ENCODE results near the gene BCO1.

BCO1 gene

DNA sequence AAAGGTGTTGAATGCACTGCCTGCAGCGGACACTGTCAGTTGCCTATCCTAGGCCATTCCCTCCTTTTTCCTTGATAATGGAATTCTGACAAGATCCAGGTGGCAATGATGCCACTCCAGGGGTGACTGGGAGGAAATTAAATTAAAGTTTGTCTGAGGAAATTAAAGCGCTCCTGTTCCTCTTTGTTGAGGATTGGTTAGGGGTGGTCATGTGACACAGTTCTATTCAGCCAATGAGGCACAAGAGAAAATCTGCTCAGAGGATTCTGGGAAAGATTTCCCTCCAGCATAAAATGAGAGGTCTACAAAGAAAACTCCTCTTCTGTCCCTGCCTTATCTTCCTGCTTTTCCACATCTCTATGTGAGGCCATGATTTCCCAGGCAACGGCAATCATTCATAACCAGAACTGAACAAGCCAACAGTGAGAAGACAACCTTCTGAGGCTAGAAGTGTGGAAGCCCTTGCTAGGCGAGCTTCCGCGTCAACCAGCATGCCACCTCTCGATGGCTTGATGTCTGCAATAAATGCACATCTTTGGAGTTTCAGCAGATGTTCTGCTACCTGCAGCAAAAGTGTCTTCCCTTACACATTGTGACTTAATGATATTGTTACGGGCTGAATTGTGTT lies 5.6 kb upstream of the BCO1 start:
- DNase-seq: no peak

DNA sequence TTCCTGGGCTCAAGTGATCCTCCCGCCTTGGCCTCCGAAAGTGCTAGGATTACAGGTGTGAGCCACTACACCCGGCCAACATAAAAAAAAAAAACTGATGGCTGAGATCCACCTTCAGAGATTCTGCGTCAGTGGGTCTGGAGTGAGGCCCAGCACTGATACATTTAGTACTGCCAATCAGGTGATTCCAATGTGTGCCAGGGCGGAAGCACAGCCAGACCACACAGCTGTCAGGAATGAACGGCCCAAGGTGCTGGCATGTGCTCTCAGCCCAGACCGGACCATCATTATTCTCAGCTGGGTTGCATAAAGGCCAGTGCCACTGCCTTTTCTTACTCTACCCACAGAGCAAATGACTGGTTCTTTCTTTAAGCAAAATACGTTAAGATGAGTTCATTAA lies 1.2 kb upstream of the BCO1 start:
- no peak for DNase-seq

DNA sequence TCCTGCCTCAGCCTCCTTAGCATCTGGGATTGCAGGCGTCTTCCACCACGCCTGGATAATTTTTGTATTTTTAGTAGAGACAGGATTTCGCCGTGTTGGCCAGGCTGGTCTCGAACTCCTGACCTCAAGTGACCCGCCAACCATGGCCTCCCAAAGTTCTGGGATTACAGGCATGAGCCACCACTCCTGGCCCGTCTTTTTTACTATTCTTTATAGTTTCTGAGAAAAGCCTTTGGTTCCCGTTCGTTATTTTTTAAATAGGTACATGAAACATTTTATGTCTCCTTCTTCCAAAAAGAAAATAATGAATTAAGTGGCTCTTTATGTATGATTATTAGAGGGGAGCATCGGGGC lies 570 bp upstream of the BCO1 start:
- no peak for DNase-seq

DNA sequence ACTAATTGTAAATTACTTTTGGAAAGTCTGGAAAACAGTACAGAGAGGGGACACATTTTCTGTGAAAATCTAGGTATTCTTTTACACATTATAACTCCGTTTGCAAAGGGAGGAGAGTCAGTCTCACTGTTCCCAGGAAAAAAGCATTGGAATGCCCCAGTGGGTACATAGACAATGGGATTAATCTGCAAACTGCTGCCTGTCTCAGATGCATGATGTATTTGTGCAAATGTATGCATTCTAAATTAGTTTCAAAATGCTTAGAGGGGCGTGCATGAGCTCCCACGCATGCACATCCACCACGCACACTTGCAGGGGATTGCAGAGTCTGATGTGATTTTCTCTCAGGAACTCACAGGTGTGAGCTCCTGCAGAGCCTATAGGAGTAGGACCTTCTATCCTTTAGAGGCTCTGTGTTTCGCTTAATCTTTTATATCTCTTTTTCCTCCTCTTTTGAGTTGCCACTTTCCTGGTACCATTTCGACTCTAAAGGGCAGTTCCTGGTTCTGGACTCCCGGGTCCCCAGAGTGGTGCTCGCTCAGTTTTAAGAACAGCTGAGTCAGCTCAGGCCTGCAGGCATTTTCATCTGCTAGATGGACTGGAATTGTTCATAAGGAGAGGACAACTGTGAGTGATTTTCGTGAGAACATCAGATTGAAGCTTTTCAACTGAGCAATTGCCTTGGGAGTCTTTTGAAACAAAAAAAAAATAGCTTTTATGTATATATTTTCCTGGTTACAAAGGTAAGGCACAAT lies 1.1 kb downstream of the BCO1 start:
- DNase-seq: no peak

DNA sequence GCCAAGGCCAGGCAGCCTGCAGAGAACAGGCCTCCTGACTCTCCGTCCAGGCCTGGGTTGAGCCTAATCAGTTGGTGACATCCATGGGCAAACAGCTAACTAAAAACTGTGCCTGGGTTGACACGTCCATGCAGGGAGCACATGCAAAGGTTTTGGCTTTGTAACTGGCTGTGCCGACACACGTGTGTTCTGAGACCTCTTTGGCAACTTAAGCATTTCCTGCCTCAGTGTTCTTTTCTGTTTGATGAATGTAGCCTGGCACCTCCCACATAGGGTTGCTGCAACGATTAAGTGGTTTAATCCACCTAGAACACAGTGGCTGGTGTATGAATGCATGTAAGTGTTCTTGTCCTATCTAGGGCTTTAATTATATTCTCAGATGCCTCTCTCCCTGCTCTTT lies 3.2 kb downstream of the BCO1 start:
- DNase-seq: no peak

DNA sequence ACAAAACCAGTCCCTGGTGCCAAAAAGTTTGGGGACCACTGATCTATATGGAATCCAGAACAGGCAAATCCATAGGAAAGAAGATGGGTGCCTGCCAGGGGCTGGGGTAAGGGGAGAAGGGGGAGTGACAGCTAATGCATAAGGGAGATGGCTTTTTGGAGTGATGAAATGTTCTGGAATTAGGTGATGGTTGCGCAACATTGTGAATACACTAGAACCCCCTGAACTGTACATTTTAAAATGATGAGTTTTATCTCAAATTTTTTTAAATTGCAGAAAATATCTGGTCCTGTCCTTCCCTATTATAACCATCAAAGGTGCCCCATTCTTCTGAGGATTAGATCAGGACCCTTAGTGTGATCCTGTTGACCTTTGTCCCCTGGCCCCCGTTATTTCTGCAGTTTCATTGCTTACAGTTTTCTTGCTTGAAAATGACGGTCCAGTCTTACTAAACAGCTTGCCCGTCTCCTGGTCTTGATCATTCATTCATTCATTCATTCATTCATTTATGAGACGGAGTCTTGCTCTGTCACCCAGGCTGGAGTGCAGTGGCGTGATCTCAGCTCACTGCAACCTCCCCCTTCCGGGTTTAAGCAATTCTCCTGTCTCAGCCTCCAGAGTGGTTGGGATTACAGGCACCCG lies 4.6 kb downstream of the BCO1 start:
- DNase-seq: no peak

DNA sequence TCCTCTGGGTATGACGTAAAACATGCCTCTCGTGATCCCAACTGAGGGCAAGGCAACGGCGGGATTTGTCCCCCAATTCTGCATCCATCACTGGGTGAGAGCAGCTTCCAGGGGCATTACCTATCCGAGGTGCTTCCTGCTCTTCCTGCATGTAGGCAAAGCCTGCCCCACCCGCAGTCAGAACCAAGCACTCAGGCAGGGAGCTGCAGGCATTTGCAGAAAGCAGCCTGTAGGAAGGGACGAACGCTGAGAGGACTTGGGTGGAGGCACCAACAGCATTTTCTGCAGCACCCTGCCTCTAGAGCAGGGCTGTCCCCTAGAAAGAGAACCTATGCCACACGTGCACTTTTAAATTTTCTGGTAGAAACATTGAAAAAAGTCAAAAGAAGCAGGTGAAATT lies 5.5 kb downstream of the BCO1 start:
- no peak for DNase-seq

DNA sequence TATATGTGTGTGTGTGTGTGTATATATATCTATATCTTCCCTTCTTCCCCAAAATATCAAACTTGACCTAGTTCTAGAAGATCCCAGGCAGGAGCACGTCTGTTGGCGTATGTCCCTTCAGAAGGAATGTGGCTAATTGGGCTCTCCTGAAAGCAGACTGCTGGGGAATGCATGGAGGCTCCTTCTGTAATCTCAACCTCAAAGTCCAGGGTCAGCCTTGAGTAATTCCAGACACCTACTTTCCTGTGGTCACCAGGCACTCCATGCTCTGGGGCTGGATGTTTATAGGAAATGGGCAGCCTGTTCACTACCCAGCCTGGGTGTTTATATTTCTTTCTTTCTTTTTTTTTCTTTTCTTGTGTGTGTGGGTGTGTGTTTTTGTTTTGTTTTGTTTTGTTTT lies 13.4 kb downstream of the BCO1 start:
- DNase-seq: no peak

DNA sequence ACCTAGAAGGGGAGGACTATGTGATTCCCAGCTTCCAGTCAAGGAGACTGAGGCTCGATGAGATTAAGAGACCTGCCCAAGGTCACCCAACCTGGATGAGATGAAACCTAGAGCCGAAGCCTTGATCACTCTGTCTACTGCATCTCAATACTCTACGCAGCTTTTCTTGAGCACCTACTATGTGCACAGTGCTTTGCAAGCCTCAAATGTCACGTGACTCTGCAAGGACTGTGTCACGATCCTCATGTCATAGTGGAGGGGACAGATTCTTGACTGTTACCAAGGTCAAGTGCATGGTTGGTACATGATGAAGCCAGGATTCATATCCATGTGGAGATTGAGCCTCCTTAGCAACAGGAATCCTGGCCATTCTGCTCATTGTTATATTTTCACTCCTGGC lies 14.7 kb downstream of the BCO1 start:
- no peak for DNase-seq

DNA sequence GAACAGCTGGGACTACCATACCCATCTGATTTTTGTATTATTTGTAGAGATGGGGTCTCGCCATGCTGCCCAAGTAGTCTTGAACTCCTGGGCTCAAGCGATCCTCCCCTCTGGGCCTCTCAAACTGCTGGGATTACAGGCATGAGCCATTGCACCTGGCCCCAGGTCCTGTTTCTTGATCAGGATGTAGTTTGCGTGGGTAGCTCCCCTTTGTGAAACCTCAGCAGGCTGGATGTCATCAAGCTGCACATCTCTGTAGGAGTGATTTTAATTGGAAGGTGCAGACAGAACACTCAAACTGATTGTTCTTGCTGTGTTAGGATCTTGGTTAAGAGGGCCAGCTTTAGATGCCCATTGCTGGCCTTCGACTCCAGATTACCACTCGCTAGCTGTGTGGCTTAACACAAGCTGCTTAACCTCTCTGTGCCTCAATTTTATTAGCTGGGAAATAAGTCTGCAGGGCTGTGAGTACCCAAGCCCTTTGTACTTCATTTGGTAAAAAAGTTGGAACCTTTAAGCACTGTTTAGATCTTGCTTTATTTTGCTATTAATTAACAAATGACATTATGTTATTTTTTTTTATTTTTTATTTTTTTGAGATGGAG lies 16.5 kb downstream of the BCO1 start:
- no peak for DNase-seq

DNA sequence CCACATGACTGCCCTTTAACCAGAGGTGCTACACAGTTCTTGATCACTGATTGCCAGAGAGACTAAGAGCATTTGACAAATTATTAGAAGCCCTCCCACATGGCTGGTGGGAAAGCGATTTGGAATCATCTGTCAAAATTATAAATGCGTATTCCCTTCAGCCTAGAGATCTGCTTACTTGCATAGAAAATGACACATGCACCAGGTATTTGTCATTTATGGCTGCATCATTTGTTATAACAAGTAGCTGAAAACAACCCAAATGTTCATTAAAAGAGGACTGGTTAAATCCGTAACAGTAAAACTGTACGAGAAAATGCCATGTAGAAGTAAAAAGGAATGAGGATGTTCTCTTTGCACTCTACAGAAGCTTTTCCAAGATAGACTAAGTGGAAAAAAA lies 21.4 kb downstream of the BCO1 start:
- DNase-seq: no peak

DNA sequence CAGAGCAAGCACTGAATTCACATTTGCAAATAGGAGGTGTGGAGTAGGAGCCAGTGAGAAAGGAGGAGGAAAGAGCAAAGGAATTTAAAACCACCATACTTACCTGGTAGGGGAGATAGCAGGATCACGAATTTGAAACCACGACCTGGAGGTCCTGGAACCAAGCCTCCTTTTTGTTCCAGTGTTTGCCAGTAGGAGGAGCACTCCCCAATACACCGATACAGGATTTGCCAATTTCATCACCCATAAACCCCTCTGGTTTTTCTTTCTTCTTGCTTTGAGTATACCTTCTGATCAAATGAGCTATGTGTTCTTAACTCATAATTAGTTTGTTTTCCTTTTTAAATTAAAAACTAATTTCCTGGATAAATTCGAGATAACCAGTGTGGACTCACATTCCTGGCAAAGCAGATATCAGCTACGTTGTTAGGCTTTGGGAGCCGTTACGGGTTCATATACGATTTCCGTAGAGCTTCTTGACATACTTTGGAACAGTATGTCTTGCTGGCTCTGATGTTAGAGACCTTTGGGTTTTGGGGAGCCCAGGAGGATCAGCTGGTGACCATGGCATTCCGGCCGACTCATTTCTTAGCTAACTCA lies 22.7 kb downstream of the BCO1 start:
- DNase-seq: no peak

DNA sequence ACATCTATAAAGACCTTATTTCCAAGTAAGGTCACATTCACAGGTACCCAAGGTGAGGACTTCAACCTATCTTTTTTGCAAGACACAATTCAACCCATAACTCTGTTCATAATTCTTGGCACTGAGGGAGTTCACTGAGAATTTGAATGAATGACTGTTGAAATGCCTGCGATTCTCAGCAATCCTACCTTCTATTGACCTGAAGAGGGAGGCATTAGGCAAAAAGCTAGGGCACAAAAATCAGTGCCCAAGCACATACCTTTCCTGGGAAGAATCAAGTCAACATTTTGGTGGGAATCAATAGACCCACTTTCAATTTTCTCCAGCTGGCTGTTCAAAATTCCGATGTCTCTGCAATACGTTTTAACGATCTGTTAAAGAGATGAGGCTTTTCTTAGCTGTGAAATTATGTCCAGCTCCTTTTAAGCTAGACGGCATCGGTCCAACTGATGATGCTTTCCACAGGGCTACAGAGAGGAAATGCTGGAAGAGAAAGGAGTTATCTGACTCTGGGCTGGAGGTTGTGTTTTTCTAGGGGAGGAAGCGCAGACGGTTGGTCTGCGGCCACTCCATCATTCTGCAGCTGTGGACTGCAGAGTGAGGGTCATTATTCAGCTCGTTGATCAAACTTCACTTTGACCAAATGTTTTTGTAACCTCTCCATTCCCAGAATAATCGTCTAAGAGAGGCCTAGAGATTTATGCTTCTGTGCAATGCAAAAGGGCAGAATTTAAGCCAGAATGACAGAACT lies 25.2 kb downstream of the BCO1 start:
- DNase-seq: no peak

DNA sequence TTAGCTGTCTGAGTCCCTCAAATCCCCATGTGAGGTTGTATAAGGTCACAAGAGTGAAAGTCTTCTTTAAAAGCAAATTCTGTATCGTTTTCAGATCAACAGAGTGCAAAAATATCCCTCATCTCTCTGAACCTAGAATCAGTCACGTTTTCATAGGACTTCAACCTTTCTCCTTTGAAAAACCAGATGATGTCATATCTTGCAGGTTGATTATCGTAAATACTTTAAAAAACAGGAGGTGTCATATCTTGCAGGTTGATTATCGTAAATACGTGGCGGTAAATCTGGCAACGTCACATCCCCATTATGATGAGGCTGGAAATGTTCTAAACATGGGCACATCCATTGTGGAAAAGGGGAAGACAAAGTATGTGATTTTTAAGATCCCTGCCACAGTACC lies 25.9 kb downstream of the BCO1 start:
- DNase-seq: no peak

DNA sequence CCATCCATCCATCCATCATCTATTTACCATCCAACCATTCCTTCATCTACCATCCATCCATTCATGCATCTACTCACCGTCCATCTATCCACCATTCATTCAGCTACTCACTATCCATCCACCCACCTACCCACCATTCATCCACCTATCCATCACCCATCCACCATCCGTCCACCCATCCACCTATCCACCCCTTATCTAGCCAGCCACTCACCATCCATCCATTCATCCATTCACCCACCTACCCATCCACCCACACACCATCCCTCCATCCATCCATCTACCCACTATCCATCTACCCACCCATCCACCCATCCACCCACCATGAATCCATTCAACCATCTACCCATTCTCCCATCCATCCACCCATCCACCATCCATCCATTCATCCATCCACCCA lies 26.6 kb downstream of the BCO1 start:
- no peak for DNase-seq

DNA sequence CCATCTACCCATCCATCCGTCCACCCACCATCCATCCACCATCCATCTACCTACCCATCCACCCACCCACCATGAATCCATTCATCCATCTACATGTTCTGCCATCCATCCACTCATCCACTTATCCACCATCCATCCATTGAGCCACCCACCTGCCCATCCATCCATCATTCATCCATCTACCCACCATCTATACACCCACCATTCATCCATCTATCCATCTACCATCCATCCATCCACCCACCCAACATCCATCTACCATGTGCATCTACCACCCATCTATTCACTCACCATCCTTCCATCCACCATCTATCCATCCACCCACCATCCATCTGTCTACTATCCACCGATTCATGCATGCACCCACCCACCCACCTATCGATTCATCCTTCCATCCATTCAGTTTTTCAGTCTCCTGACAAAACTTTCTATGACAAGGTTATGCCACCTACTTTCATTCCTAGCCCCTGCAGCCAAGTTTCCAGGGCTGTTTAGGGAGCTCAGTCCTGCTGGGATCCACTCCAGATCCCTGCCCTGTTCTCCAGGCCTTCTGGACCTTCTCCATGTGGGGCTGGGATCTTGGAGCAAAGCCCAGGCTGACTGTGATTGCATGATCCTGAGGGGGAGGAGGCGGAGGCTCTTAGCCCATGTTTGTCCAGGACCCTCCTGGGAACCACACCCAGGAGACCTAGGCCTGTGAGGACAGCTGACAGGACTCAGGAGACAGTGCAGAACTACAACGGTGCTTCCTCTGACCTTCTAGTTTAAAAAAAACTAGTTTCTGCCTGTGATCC lies 27.4 kb downstream of the BCO1 start:
- DNase-seq: no peak

DNA sequence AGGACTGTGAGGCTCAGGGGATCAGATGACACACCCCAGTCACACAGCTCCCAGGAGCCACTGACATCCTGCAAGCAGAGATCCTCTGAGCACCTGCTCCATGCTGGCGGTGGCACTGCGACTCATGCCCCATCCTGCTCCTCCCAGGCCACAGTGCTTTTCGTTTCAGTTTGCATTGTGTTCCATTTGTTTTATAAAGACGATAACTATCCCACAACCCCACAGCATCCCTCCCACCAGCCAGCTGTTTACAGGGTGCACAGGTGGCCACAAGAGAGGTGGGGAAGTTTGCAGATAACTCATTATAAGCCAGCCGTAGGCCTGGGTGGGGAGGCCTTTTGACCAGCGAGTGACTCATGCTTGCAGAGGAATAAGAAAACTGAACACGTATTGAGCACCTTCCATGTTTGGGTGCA lies 28.2 kb downstream of the BCO1 start:
- peak; percentile 17 for DNase-seq

DNA sequence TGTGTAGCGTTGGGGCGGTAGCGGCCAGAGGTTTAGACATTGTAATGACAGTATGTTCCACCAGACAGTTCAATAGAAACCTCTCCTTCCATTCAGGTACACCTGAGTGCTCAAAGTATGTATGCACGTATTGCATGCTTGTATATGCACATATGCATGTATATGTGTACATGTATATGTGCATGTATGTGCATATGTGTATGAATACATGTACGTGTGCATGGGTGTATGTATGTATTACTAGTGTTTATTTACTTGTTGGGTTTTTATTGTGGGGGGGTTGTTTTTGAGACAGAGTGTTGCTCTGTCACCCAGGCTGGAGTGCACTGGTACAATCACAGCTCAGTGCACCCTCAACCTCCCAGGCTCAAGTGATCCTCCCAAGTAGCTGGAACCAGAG lies 30.0 kb downstream of the BCO1 start:
- DNase-seq: no peak

DNA sequence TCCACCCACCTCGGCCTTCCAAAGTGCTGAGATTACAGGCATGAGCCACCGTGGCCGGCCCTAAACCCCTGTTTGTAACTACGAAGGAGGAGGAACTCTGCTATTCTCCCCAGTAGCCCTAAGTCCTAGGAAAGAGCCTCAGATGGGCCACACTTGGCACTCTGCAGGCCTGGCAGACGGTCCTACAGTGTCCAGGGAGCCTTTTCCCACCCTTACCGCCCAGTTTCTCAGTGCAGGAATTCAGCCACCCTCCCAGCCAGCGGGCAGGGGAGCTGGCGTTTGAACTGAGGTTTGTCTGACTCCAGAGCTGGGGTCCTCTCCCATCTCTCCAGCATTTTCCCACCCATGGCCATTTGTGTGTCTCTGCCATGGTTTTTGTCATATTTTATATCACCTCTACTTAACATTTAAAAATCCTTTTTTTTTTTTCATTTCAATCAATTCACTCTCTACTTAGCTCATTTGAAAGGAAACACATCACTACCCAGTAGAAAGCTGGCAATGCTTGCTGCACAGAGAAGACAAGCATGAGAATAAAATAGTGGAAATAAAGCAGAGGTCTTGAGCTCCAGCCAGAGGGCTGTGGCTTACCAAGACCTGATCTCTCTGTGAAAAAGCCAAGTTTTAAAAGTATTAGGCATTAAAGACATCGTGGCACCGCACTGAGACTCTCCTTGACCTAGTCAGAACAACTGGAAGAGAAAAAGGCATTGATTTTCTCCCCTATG lies 34.9 kb downstream of the BCO1 start:
- DNase-seq: no peak

DNA sequence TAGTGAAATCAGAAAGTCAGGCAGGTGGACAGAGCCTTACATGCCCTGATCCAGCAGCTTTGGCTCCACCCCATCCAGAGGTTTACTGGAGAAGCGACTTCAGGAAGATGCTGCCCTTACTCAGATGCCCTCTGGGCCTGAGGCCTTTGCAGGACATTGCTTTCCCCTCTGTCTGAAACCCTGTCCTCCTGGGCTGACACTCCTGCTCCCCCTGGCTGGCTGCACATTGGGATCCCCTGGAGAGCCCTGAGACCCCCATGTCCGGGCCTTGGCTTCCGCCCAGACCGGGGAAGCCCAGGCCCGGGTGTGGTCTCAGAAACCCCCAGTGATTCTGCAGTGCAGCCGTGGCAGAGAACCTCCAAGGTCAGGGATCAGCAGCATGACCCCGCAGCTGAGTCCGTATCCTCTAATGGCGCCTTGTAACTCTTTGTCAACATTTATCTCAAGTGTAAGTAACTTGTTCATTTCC lies 36.6 kb downstream of the BCO1 start:
- no peak for DNase-seq

DNA sequence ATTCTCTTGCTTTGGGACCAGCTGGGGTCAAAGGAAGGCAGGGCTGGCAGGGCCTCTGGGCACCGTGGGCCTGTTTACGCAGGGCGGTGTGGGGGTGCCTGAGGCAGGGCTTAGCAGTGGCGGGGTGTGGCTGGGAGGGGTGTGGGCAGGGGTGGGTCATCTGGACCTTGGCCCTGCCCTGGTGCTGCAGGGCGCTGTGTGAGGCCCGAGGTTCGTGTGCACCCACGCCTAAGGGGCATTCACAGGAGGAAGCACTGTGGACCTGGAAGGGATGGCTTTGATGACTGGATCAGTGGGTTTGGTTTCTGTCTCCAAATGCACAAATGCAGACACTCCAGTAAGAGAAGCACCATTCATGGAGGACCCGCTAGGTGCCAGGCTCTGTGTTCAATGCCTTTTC lies 37.3 kb downstream of the BCO1 start:
- no peak for DNase-seq
